Natural killer cell (primary cell): ENCODE results near the gene ADAP1. TPM values are rescaled to one million over a fixed set of nuclear protein-coding genes. Genes with fewer than 3 reads are reported as not detected.

ENCODE experiments used
- ATAC-seq, 3 donors: fragments of 150-1000 bp in 2 of 3; fragments of 200-7000 bp in 1 of 3; cut with Tn5 transposase; 1 replicate in 1 of 3; 2 replicates in 2 of 3; pipeline ENCODE4 v1.10.0; 2021; ENCODE audit warnings: mild to moderate bottlenecking in 2 of 3, moderate library complexity in 2 of 3
- DNase-seq, 2 donors: peaks; one replicate each; pipeline versions ENCODE4 v3.0.0 to v3.0.0-alpha.2; 2013 to 2021; ENCODE audit warnings: mixed read lengths in 1 of 2
- H3K27ac ChIP-seq: one replicate; pipeline ENCODE4 v1.5.1; 2013; ENCODE audit warnings: mild to moderate bottlenecking, low read length
- H3K27me3 ChIP-seq: one replicate; pipeline ENCODE4 v1.6.1; 2013; ENCODE audit warnings: low read length; ENCODE audit not compliant: control insufficient read depth, insufficient read depth
- H3K36me3 ChIP-seq: one replicate; pipeline ENCODE4 v1.6.1; 2013; ENCODE audit warnings: low read length; ENCODE audit not compliant: control insufficient read depth, insufficient read depth
- H3K4me1 ChIP-seq: one replicate; pipeline ENCODE4 v1.6.1; 2013; ENCODE audit warnings: low read length; ENCODE audit not compliant: control insufficient read depth, insufficient read depth
- H3K4me3 ChIP-seq: one replicate; pipeline ENCODE4 v1.5.1; 2013; ENCODE audit warnings: low read length
- H3K9me3 ChIP-seq: one replicate; pipeline ENCODE4 v1.6.1; 2013; ENCODE audit warnings: low read length; ENCODE audit not compliant: control insufficient read depth, insufficient read depth
- H3K27ac Mint-ChIP-seq, 2 donors: one replicate each; pipeline ENCODE4 v1.8.0; 2022; ENCODE audit warnings: mild to moderate bottlenecking in 2 of 2, mixed read lengths in 2 of 2, moderate library complexity in 1 of 2
- H3K27me3 Mint-ChIP-seq, 2 donors: one replicate each; pipeline ENCODE4 v1.8.0; 2022; ENCODE audit warnings: low read depth in 2 of 2, mixed read lengths in 2 of 2
- H3K36me3 Mint-ChIP-seq: one replicate; pipeline ENCODE4 v1.8.0; 2022; ENCODE audit warnings: mixed read lengths
- H3K4me1 Mint-ChIP-seq, 2 donors: one replicate each; pipeline ENCODE4 v1.8.0; 2022; ENCODE audit warnings: mixed read lengths in 2 of 2
- H3K4me3 Mint-ChIP-seq: one replicate; pipeline ENCODE4 v1.8.0; 2022; ENCODE audit warnings: mild to moderate bottlenecking, moderate library complexity, mixed read lengths
- H3K9me3 Mint-ChIP-seq, 2 donors: one replicate each; pipeline ENCODE4 v1.8.0; 2022; ENCODE audit warnings: mixed read lengths in 2 of 2
- WGBS: methylation state at CpG from one replicate; pipeline ENCODE4 v1.1.7; 2013; ENCODE audit warnings: missing lambda C conversion rate; ENCODE audit not compliant: insufficient coverage; 5-methylcytosine and 5-hydroxymethylcytosine counted together
- intact Hi-C: fragments of 100-400 bp; cut with micrococcal nuclease; formaldehyde crosslinking; loops from one replicate; pipeline ENCODE4 v1.14.2; 2022
- total RNA-seq, 4 donors: library from RNA; stranded (reverse); fragments of 120-200 nt in 1 of 4; gene quantifications; one replicate each; pipeline versions ENCODE4 v1.2.3 to v1.2.4, GENCODE V29; 2013 to 2022
- TF ChIP-seq, protein P1 (sequence below): fragments of 200-600 bp; IDR thresholded peaks from one replicate; pipeline ENCODE4 v1.8.0; 2022; ENCODE audit warnings: antibody characterized with exemption

Gene ADAP1
- total RNA-seq, 3 donors from 2014 or later (not counting 1 experiment from before 2014, with no cell fraction given), result 87.2 to 117 (median 89.2) TPM

DNA sequence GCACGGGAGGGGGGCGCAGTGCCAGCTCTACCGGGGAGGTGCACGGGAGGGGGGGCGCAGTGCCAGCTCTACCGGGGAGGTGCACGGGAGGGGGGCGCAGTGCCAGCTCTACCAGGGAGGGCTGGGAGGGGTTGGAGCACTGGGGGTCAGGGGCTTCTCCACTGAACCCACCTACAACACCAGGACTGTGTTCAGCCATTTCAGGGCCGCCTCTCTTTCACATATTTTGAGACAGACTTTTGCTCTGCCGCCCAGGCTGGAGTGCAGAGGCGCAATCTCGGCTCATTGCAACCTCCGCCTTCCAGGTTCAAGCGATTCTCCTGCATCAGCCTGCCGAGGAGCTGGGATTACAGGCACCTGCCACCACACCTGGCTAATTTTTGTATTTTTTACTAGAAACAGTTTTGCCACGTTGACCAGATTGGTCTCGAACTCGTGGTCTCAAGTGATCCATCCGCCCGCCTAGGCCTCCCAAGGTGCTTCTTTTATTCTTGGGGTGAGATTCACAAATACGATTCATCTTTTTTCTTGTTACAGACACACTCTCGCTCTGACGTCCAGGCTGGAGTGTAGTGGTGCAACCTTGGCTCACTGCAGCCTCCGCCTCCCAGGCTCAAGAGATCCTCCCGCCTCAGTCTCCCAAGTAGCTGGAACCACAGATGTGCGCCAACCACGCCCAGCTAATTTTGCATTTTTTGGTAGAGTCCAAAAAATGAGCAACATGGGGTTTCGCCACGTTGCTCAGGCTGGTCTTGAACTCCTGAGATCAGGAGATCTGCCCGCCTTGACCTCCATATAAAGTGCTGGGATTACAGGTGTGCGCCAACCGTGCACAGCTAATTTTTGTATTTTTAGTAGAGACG is 37.0 kb downstream of the ADAP1 start:
- peak overlapping the region in 1 of 2 donors; percentile 33 for H3K27ac Mint-ChIP-seq
- ATAC-seq (no peak), DNase-seq (peak in 1 of 2 donors; percentile 3)
- H3K36me3 Mint-ChIP-seq, result no peaks in the 10 kb centered on the region
- Histone ChIP-seq H3K36me3 (peaks cover 3% of the 10 kb centered on the region), H3K27ac (no peak overlapping the region), H3K9me3 (no peaks in the 10 kb centered on the region), H3K4me1 (peaks cover 38% of the 10 kb centered on the region), H3K27me3 (no peaks in the 10 kb centered on the region), H3K4me3 (no peak overlapping the region)
- peaks cover 39 to 48% of the 10 kb centered on the region in 2 donors for H3K4me1 Mint-ChIP-seq
- H3K9me3 Mint-ChIP-seq, result no peaks in the 10 kb centered on the region
- TF ChIP-seq, protein P1, sequence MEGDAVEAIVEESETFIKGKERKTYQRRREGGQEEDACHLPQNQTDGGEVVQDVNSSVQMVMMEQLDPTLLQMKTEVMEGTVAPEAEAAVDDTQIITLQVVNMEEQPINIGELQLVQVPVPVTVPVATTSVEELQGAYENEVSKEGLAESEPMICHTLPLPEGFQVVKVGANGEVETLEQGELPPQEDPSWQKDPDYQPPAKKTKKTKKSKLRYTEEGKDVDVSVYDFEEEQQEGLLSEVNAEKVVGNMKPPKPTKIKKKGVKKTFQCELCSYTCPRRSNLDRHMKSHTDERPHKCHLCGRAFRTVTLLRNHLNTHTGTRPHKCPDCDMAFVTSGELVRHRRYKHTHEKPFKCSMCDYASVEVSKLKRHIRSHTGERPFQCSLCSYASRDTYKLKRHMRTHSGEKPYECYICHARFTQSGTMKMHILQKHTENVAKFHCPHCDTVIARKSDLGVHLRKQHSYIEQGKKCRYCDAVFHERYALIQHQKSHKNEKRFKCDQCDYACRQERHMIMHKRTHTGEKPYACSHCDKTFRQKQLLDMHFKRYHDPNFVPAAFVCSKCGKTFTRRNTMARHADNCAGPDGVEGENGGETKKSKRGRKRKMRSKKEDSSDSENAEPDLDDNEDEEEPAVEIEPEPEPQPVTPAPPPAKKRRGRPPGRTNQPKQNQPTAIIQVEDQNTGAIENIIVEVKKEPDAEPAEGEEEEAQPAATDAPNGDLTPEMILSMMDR, result no peak
- WGBS, result 93% methylated on average over 25 of the region's 33 CpGs
- H3K27me3 Mint-ChIP-seq, result no peaks in the 10 kb centered on the region
- no peak overlapping the region for H3K4me3 Mint-ChIP-seq
- intact Hi-C loops, result no loop called here

DNA sequence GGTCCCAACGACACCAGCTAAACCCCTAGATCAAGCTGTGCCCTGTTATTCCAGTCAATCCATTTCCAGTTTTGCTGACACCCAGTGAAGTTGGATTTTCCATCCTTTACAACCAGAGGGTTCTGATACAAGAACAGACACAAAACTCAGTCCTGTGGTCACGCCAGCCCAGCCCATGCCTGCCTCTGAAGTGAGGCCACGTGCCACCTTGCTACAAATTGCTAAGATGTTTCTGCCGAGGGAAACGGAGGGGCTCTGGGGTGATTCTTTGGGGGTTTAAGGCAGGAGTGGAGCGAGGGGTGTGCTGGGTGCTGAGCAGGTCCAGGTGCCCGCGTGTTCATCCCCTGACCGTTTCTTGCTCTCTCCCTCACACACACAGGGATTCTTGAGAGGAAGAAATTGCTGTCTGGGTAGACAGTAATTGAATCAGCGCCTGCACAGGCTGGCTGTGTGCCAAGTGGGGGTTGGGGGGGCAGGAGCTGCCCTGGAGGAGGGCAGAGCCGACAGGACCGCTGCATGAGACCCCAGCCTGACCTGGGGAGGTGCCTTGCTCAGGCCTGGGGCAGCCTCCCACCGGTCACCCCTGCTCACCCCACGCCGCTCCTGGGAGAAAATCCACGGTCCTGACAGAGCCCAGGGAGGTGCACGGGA is 38.1 kb downstream of the ADAP1 start:
- intact Hi-C loops, result no loop called here
- no peak for ATAC-seq
- Histone ChIP-seq H3K36me3 (peaks cover 3% of the 10 kb centered on the region), H3K27ac (no peak overlapping the region), H3K9me3 (no peaks in the 10 kb centered on the region), H3K27me3 (no peaks in the 10 kb centered on the region), H3K4me3 (no peak overlapping the region), H3K4me1 (peaks cover 36% of the 10 kb centered on the region)
- H3K27ac Mint-ChIP-seq, result peak overlapping the region; percentile 34 to 65
- no peaks in the 10 kb centered on the region for H3K27me3 Mint-ChIP-seq
- H3K9me3 Mint-ChIP-seq, result no peaks in the 10 kb centered on the region
- peaks cover 35 to 42% of the 10 kb centered on the region in 2 donors for H3K4me1 Mint-ChIP-seq
- TF ChIP-seq, protein P1, result no peak
- WGBS, result 89% methylated on average over 14 of the region's 17 CpGs
- H3K4me3 Mint-ChIP-seq, result no peak overlapping the region
- no peak for DNase-seq
- no peaks in the 10 kb centered on the region for H3K36me3 Mint-ChIP-seq

DNA sequence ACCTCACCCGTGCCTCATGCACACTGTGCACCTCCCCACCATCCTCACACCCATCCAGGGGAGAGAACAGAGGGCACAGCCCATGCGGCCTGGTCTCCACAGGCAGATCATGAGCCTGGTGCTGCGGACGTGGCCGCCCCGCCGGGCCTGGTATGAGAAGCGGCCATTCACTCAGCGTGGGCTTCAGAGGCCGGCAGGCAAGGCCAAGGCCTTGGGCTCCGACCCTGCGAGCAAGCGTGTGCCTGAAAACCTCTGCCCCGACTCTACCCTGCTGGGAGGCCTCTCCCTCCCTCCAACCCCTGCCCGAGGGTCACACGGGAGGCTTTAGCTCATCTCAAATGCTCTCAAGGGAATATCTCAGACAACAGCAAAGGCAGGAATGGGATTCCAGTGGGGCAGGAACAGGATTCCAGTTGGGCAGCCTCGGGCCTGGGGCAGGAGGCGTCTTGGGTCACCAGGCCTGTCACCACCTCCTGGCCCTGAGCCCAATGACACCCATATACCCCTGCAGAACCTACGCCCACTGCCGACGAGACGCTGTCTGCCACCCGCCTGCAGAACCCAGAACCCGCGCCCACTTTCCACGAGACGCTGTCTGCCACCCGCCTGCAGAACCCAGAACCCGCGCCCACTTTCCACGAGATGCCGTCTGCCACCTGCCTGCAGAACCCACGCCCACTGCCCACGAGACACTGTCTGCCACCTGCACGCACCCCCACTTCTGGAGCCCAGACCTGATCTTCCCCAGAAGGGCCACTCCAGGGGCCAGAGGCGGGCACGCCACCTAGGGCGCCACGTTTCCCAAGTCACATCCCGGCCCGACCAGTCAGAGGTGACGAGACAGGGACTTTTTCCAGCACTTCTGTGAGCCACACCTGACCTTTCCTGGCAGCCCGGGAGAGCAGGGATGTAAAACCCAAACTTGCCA is 38.9 kb downstream of the ADAP1 start:
- H3K27ac Mint-ChIP-seq, result peak overlapping the region; percentile 34 to 65
- H3K27me3 Mint-ChIP-seq, result no peaks in the 10 kb centered on the region
- TF ChIP-seq, protein P1, result no peak
- Histone ChIP-seq H3K27ac (no peak overlapping the region), H3K4me3 (no peak overlapping the region), H3K4me1 (peaks cover 36% of the 10 kb centered on the region), H3K36me3 (peaks cover 3% of the 10 kb centered on the region), H3K27me3 (no peaks in the 10 kb centered on the region), H3K9me3 (no peaks in the 10 kb centered on the region)
- H3K9me3 Mint-ChIP-seq, result no peaks in the 10 kb centered on the region
- H3K4me1 Mint-ChIP-seq, result peaks cover 27 to 40% of the 10 kb centered on the region in 2 donors
- no peaks in the 10 kb centered on the region for H3K36me3 Mint-ChIP-seq
- H3K4me3 Mint-ChIP-seq, result no peak overlapping the region
- intact Hi-C loops, result no loop called here
- 84% methylated on average over 43 of the region's 43 CpGs for WGBS
- DNase-seq (no peak), ATAC-seq (no peak)
